PC-3 (cell line): ENCODE results near the gene IYD. TPM values are rescaled to one million over a fixed set of nuclear protein-coding genes. Genes with fewer than 3 reads are reported as not detected.

Source experiments
- ATAC-seq: fragments of 200-7000 bp; cut with Tn5 transposase; 2 replicates; pipeline ENCODE4 v1.9.1; 2020; ENCODE audit warnings: mild to moderate bottlenecking, moderate library complexity
- BruUV-seq: library from RNA; stranded (reverse); fragments of 400-500 nt; replicated peaks from 2 replicates; lab custom pipeline; 2021; lab: Mats Ljungman, UMichigan
- CTCF ChIA-PET: fragments of 300-600 bp; sonication (Branson Sonifier 250); formaldehyde crosslinking; loops from one replicate; lab custom pipeline; 2022; ENCODE audit warnings: antibody characterized with exemption; lab: Charles Lee
- POLR2A ChIA-PET: fragments of 300-600 bp; sonication (Branson Sonifier 250); formaldehyde crosslinking; loops from one replicate; lab custom pipeline; 2022; ENCODE audit warnings: antibody characterized with exemption; ENCODE audit not compliant: unreplicated experiment; lab: Charles Lee
- DNase-seq: peaks from one replicate; pipeline ENCODE4 v3.0.0-alpha.2; 2015
- H2AFZ ChIP-seq: fragments of 300-600 bp; sonication (generic); 2 replicates; pipeline ENCODE4 v1.6.0; 2016; ENCODE audit warnings: antibody characterized with exemption, low read length
- H3F3A ChIP-seq: fragments of 300-600 bp; sonication (generic); one replicate; pipeline ENCODE4 v1.6.0; 2017; ENCODE audit warnings: antibody characterized with exemption, low read length, control low read depth, mild to moderate bottlenecking; ENCODE audit not compliant: unreplicated experiment
- H3K27ac ChIP-seq: fragments of 300-600 bp; sonication (generic); 2 replicates; pipeline ENCODE4 v1.5.1; 2016; ENCODE audit warnings: mild to moderate bottlenecking, low read length
- H3K27me3 ChIP-seq: fragments of 300-600 bp; sonication (generic); 2 replicates; pipeline ENCODE4 v1.6.1; 2016; ENCODE audit warnings: low read length, mixed read lengths
- H3K36me3 ChIP-seq: fragments of 300-600 bp; sonication (generic); 2 replicates; pipeline ENCODE4 v1.6.1; 2016; ENCODE audit warnings: low read depth, mixed run types, low read length, mixed read lengths
- H3K4me1 ChIP-seq: fragments of 300-600 bp; sonication (generic); 2 replicates; pipeline ENCODE4 v1.5.1; 2016; ENCODE audit warnings: low read length; ENCODE audit not compliant: insufficient read depth
- H3K4me2 ChIP-seq: fragments of 300-600 bp; sonication (generic); 2 replicates; pipeline ENCODE4 v1.6.0; 2016; ENCODE audit warnings: low read length
- H3K4me3 ChIP-seq: fragments of 300-600 bp; sonication (generic); 2 replicates; pipeline ENCODE4 v1.5.1; 2016; ENCODE audit warnings: mild to moderate bottlenecking, low read length, mixed read lengths
- H3K79me2 ChIP-seq: fragments of 300-600 bp; sonication (generic); 2 replicates; pipeline ENCODE4 v1.6.1; 2017; ENCODE audit warnings: low read length, mixed read lengths
- H3K9ac ChIP-seq: fragments of 300-600 bp; sonication (generic); 2 replicates; pipeline ENCODE4 v1.6.0; 2016; ENCODE audit warnings: mild to moderate bottlenecking, low read length
- H3K9me2 ChIP-seq: fragments of 300-600 bp; sonication (generic); replicated peaks from 2 replicates; pipeline ENCODE4 v1.6.1; 2016; ENCODE audit warnings: mixed run types, low read length, mixed read lengths
- H3K9me3 ChIP-seq: fragments of 300-600 bp; sonication (generic); 2 replicates; pipeline ENCODE4 v1.6.1; 2016; ENCODE audit warnings: low read length, mixed read lengths
- H4K20me1 ChIP-seq: fragments of 300-600 bp; sonication (generic); 2 replicates; pipeline ENCODE4 v1.6.1; 2016; ENCODE audit warnings: low read length, mixed read lengths
- CTCF ChIP-seq: fragments of 300-600 bp; sonication (generic); conservative IDR thresholded peaks from 2 replicates; pipeline ENCODE4 v1.5.1; 2017; ENCODE audit warnings: antibody characterized with exemption, low read depth, mild to moderate bottlenecking, low read length
- EZH2 ChIP-seq: fragments of 300-600 bp; sonication (generic); IDR thresholded peaks from one replicate; pipeline ENCODE4 v1.6.1; 2017; ENCODE audit warnings: antibody characterized with exemption, mild to moderate bottlenecking, low read length; ENCODE audit not compliant: unreplicated experiment
- EZH2phosphoT487 ChIP-seq: fragments of 300-600 bp; sonication (generic); IDR thresholded peaks from 2 replicates; pipeline ENCODE4 v1.6.1; 2018; ENCODE audit warnings: mild to moderate bottlenecking, antibody characterized with exemption, low read length, borderline replicate concordance
- intact Hi-C: fragments of 100-400 bp; cut with micrococcal nuclease; formaldehyde crosslinking; loops from 2 replicates; pipeline ENCODE4 v1.9.0; 2023
- total RNA-seq: library from RNA; depleted of rRNA; stranded (reverse); fragments of >200 nt; gene quantifications from 2 replicates; pipeline ENCODE4 v1.2.3, GENCODE V29; 2014

The IYD gene
- total RNA-seq, 1 experiment from 2014 or later, result 0.04 TPM

- ChIA-PET CTCF (no interaction called here), POLR2A (no interaction called here)
- no peaks in the 10 kb centered on the region for H3K36me3 ChIP-seq
- no peak overlapping the region for H3K4me2 ChIP-seq
- H3K79me2 ChIP-seq, result no peaks in the 10 kb centered on the region
- H2AFZ ChIP-seq, result no peak overlapping the region
- DNase-seq, result no peak
- H3K4me1 ChIP-seq, result peaks cover 45% of the 10 kb centered on the region
- H3K9me2 ChIP-seq, result no peaks in the 10 kb centered on the region
- BruUV-seq, result no TSS peak
- no peak overlapping the region for H3K4me3 ChIP-seq
- no peak for ATAC-seq
- no peak for TF ChIP-seq CTCF
- TF ChIP-seq EZH2, result no peak
- TF ChIP-seq EZH2phosphoT487, result no peak
- H3K9ac ChIP-seq, result no peak overlapping the region
- H3K27ac ChIP-seq, result no peak overlapping the region
- H3K27me3 ChIP-seq, result no peaks in the 10 kb centered on the region
- intact Hi-C loops, result no loop called here
- no peaks in the 10 kb centered on the region for H4K20me1 ChIP-seq
- no peaks in the 10 kb centered on the region for H3K9me3 ChIP-seq
- H3F3A ChIP-seq, result no peaks in the 10 kb centered on the region
Measured at GRCh38 chr6:150408842-150409241, 40.0 kb downstream of the IYD start.

- Histone ChIP-seq H3K9me3 (no peaks in the 10 kb centered on the region), H2AFZ (no peak overlapping the region)
- no peak for ATAC-seq
Measured at GRCh38 chr6:150409576-150410066, 40.8 kb downstream of the IYD start.

GRCh38 chr6:150410399-150410798, 41.6 kb downstream of the IYD start:
- no peak for ATAC-seq
- DNase-seq, result no peak
- Histone ChIP-seq H2AFZ (no peak overlapping the region), H3K27me3 (no peaks in the 10 kb centered on the region), H3K36me3 (no peaks in the 10 kb centered on the region), H3K4me3 (no peak overlapping the region), H3K4me1 (peaks cover 40% of the 10 kb centered on the region), H3F3A (no peaks in the 10 kb centered on the region), H4K20me1 (no peaks in the 10 kb centered on the region), H3K79me2 (no peaks in the 10 kb centered on the region), H3K9ac (no peak overlapping the region), H3K27ac (no peak overlapping the region), H3K9me3 (no peaks in the 10 kb centered on the region), H3K9me2 (no peaks in the 10 kb centered on the region), H3K4me2 (peak overlapping the region; percentile 19; the same call in 1 of the 2 replicates)
- ChIA-PET POLR2A (no interaction called here), CTCF (interaction anchor here (0.9 kb wide), 1 partner anchor 338 kb away, joined by 3 read pairs; no protein-coding TSS in a partner anchor)
- no peak for TF ChIP-seq EZH2
- TF ChIP-seq CTCF, result no peak
- TF ChIP-seq EZH2phosphoT487, result no peak
- intact Hi-C loops, result loop anchor here (10.0 kb wide), 1 partner anchor 924 kb away; no protein-coding TSS in a partner anchor
- BruUV-seq, result no TSS peak

More at GRCh38 chr6:150409576-150410066, 40.8 kb downstream of the IYD start:
- no peak for TF ChIP-seq EZH2
- no peak for TF ChIP-seq EZH2phosphoT487
- DNase-seq, result peak; percentile 55
- Histone ChIP-seq H3K9ac (no peak overlapping the region), H3K4me2 (no peak overlapping the region), H4K20me1 (no peaks in the 10 kb centered on the region), H3K9me2 (no peaks in the 10 kb centered on the region), H3K27ac (no peak overlapping the region), H3F3A (no peaks in the 10 kb centered on the region), H3K4me1 (peaks cover 40% of the 10 kb centered on the region), H3K79me2 (no peaks in the 10 kb centered on the region), H3K27me3 (no peaks in the 10 kb centered on the region), H3K4me3 (no peak overlapping the region), H3K36me3 (no peaks in the 10 kb centered on the region)
- POLR2A ChIA-PET, result no interaction called here
- intact Hi-C loops, result loop anchor here (10.0 kb wide), 1 partner anchor 925 kb away; no protein-coding TSS in a partner anchor
- CTCF ChIA-PET, result no interaction called here
- no TSS peak for BruUV-seq
